Sigmoid colon (tissue), 7 donors: ENCODE results near the gene MYMX. TPM values are rescaled to one million over a fixed set of nuclear protein-coding genes. Genes with fewer than 3 reads are reported as not detected.

Experiments
- DNase-seq: peaks from one replicate; pipeline ENCODE4 v3.0.0-alpha.2; 2019
- H3K27ac ChIP-seq, 4 donors: fragments of 200-600 bp; sonication (generic); one replicate each; pipeline ENCODE4 v1.5.1; 2016 to 2019; ENCODE audit warnings: mild to moderate bottlenecking in 1 of 4
- H3K27me3 ChIP-seq, 3 donors: fragments of 200-600 bp; sonication (generic); one replicate each; pipeline ENCODE4 v1.5.1; 2019; ENCODE audit warnings: mild to moderate bottlenecking in 1 of 3
- H3K36me3 ChIP-seq, 4 donors: fragments of 200-600 bp; sonication (generic); one replicate each; pipeline ENCODE4 v1.5.1; 2016 to 2019
- H3K4me1 ChIP-seq, 4 donors: fragments of 200-600 bp; sonication (generic); one replicate each; pipeline ENCODE4 v1.5.1; 2017 to 2019
- H3K4me3 ChIP-seq, 4 donors: fragments of 200-600 bp; sonication (generic); one replicate each; pipeline ENCODE4 v1.5.1; 2017 to 2019; ENCODE audit warnings: mild to moderate bottlenecking in 2 of 4, moderate library complexity in 1 of 4
- H3K9me3 ChIP-seq, 4 donors: fragments of 200-600 bp in 3 of 4; sonication (generic) in 3 of 4; one replicate each; pipeline versions ENCODE4 v1.5.1 to v1.6.1; 2013 to 2019
- CTCF ChIP-seq, 4 experiments: fragments of 450-650 bp in 3 of 4; fragments of 200-600 bp in 1 of 4; IDR thresholded peaks; one replicate each; pipeline ENCODE4 v1.5.1; 2016 to 2019; ENCODE audit warnings: antibody characterized with exemption in 4 of 4, mild to moderate bottlenecking in 3 of 4, moderate library complexity in 2 of 4
- EP300 ChIP-seq, 4 donors: sonication (generic); formaldehyde crosslinking; IDR thresholded peaks; one replicate each; pipeline ENCODE4 v1.6.1; 2017; ENCODE audit warnings: antibody characterized with exemption in 4 of 4
- POLR2A ChIP-seq, 2 donors: fragments of 450-650 bp; IDR thresholded peaks; one replicate each; pipeline ENCODE4 v1.6.1; 2016; ENCODE audit warnings: antibody characterized with exemption in 2 of 2, mild to moderate bottlenecking in 2 of 2, moderate library complexity in 2 of 2
- POLR2AphosphoS5 ChIP-seq, 4 donors: sonication (generic); formaldehyde crosslinking; IDR thresholded peaks; one replicate each; pipeline ENCODE4 v1.6.1; 2017; ENCODE audit warnings: antibody characterized with exemption in 4 of 4
- WGBS, 2 donors: extraction: QIAGEN DNeasy Blood & Tissue Kit; methylation state at CpG; one replicate each; pipeline ENCODE4 v1.1.7; 2013; 5-methylcytosine and 5-hydroxymethylcytosine counted together
- intact Hi-C: fragments of 100-400 bp; cut with DNase I; formaldehyde crosslinking; loops from one replicate; pipeline ENCODE4 v1.15.1; 2023
- polyA plus RNA-seq, 3 donors: library from polyadenylated mRNA; stranded (reverse); fragments of 200-250 nt; gene quantifications; one replicate each; pipeline ENCODE4 v1.2.3, GENCODE V29; 2013
- total RNA-seq, 4 donors: library from RNA; depleted of rRNA; stranded (reverse); fragments of >200 nt; gene quantifications; one replicate each; pipeline ENCODE4 v1.1.0, GENCODE V29; 2016
- donor health status: healthy with polysubstance abuse.
- donor health status: Bipolar disorder and iron deficiency.
- donor health status: healthy.

The MYMX gene
- total and polyA plus RNA-seq, 7 donors, result 0.28 TPM; not detected in 6

GRCh38 chr6:44185953-44186634 lies 30.6 kb upstream of the MYMX start:
- H3K4me3 ChIP-seq, result no peak overlapping the region
- peak overlapping the region in 1 of 4 donors; percentile 42 for H3K27ac ChIP-seq
- DNase-seq, result no peak
- no peaks in the 10 kb centered on the region for H3K27me3 ChIP-seq
- no peaks in the 10 kb centered on the region for H3K36me3 ChIP-seq
- WGBS, 2 donors, result 50 to 69% methylated on average over 9 of the region's 9 CpGs
- no peaks in the 10 kb centered on the region for H3K4me1 ChIP-seq
- intact Hi-C loops, result no loop called here
- no peaks in the 10 kb centered on the region for H3K9me3 ChIP-seq
- TF ChIP-seq EP300 (IDR thresholded peaks at IDR 0.05) (no peak), POLR2AphosphoS5 (IDR thresholded peaks at IDR 0.05) (no peak), CTCF (IDR thresholded peaks at IDR 0.05) (no peak), POLR2A (IDR thresholded peaks at IDR 0.05) (no peak)

- Histone ChIP-seq H3K27me3 (no peaks in the 10 kb centered on the region), H3K36me3 (no peaks in the 10 kb centered on the region), H3K9me3 (no peaks in the 10 kb centered on the region), H3K4me1 (no peaks in the 10 kb centered on the region), H3K4me3 (no peak overlapping the region), H3K27ac (peak overlapping the region in 1 of 4 donors; percentile 42)
- no peak for DNase-seq
- intact Hi-C loops, result no loop called here
- 87% methylated on average over 7 of the region's 7 CpGs for WGBS, 2 donors
- TF ChIP-seq EP300 (IDR thresholded peaks at IDR 0.05), result no peak
- no peak for TF ChIP-seq POLR2AphosphoS5 (IDR thresholded peaks at IDR 0.05)
- TF ChIP-seq POLR2A (IDR thresholded peaks at IDR 0.05), result no peak
- no peak for TF ChIP-seq CTCF (IDR thresholded peaks at IDR 0.05)
Observed at GRCh38 chr6:44186635-44187025, 30.1 kb upstream of the MYMX start.

GRCh38 chr6:44188819-44189218 lies 27.9 kb upstream of the MYMX start:
- 75 to 85% methylated on average over 2 of the region's 2 CpGs for WGBS, 2 donors

GRCh38 chr6:44189257-44189656 lies 27.5 kb upstream of the MYMX start:
- intact Hi-C loops, result no loop called here
- 73 to 79% methylated on average over 2 of the region's 2 CpGs for WGBS, 2 donors
- H3K27me3 ChIP-seq, result no peaks in the 10 kb centered on the region
- no peak for TF ChIP-seq CTCF (IDR thresholded peaks at IDR 0.05)
- no peak for TF ChIP-seq POLR2A (IDR thresholded peaks at IDR 0.05)
- TF ChIP-seq EP300 (IDR thresholded peaks at IDR 0.05), result no peak
- no peak for TF ChIP-seq POLR2AphosphoS5 (IDR thresholded peaks at IDR 0.05)
- H3K27ac ChIP-seq, result no peak overlapping the region
- H3K36me3 ChIP-seq, result no peaks in the 10 kb centered on the region
- H3K4me1 ChIP-seq, result no peaks in the 10 kb centered on the region
- H3K9me3 ChIP-seq, result no peaks in the 10 kb centered on the region
- no peak overlapping the region for H3K4me3 ChIP-seq
- no peak for DNase-seq

More at GRCh38 chr6:44188819-44189218, 27.9 kb upstream of the MYMX start:
- no peak for TF ChIP-seq POLR2A (IDR thresholded peaks at IDR 0.05)
- no peak for TF ChIP-seq EP300 (IDR thresholded peaks at IDR 0.05)
- no peak for TF ChIP-seq POLR2AphosphoS5 (IDR thresholded peaks at IDR 0.05)
- no peak for TF ChIP-seq CTCF (IDR thresholded peaks at IDR 0.05)
- no peak for DNase-seq
- Histone ChIP-seq H3K9me3 (no peaks in the 10 kb centered on the region), H3K27ac (no peak overlapping the region), H3K4me3 (no peak overlapping the region), H3K4me1 (no peaks in the 10 kb centered on the region), H3K27me3 (no peaks in the 10 kb centered on the region), H3K36me3 (no peaks in the 10 kb centered on the region)
- intact Hi-C loops, result no loop called here

- TF ChIP-seq CTCF (IDR thresholded peaks at IDR 0.05) (no peak), POLR2AphosphoS5 (IDR thresholded peaks at IDR 0.05) (no peak), POLR2A (IDR thresholded peaks at IDR 0.05) (no peak)
- H3K9me3 ChIP-seq, result no peaks in the 10 kb centered on the region
- 15 to 32% methylated on average over 2 of the region's 2 CpGs for WGBS, 2 donors
- H3K4me3 ChIP-seq, result no peak overlapping the region
- H3K27me3 ChIP-seq, result no peaks in the 10 kb centered on the region
- H3K36me3 ChIP-seq, result no peaks in the 10 kb centered on the region
- no peak overlapping the region for H3K27ac ChIP-seq
- no peaks in the 10 kb centered on the region for H3K4me1 ChIP-seq
- intact Hi-C loops, result no loop called here
- DNase-seq, result no peak
Observed at GRCh38 chr6:44190715-44191114, 26.0 kb upstream of the MYMX start.
